H9 (cell line): ENCODE results near the gene POLR3C. TPM values are rescaled to one million over a fixed set of nuclear protein-coding genes. Genes with fewer than 3 reads are reported as not detected.

Source experiments
- DNase-seq: peaks from one replicate; pipeline ENCODE4 v3.0.0-alpha.2; 2017
- H2AFZ ChIP-seq: one replicate; pipeline ENCODE4 v1.6.1; 2013; ENCODE audit warnings: mild to moderate bottlenecking, low read length, control low read depth, moderate library complexity
- H2AK5ac ChIP-seq: 2 replicates; pipeline ENCODE4 v1.6.1; 2013; ENCODE audit warnings: low read length, control low read depth, mixed read lengths; ENCODE audit not compliant: insufficient read length
- H2BK120ac ChIP-seq: one replicate; pipeline ENCODE4 v1.6.1; 2013; ENCODE audit warnings: low read depth, mild to moderate bottlenecking, low read length, control low read depth, inconsistent platforms; ENCODE audit not compliant: poor library complexity, severe bottlenecking
- H2BK12ac ChIP-seq: 2 replicates; pipeline ENCODE4 v1.6.1; 2013; ENCODE audit warnings: low read length, control low read depth, mixed read lengths, low read depth; ENCODE audit not compliant: insufficient read length
- H2BK15ac ChIP-seq: 2 replicates; pipeline ENCODE4 v1.6.1; 2013; ENCODE audit warnings: low read depth, low read length, control low read depth
- H2BK20ac ChIP-seq: one replicate; pipeline ENCODE4 v1.6.1; 2013; ENCODE audit warnings: low read depth, mild to moderate bottlenecking, low read length, control low read depth, inconsistent platforms; ENCODE audit not compliant: poor library complexity, severe bottlenecking
- H2BK5ac ChIP-seq: 2 replicates; pipeline ENCODE4 v1.6.1; 2013; ENCODE audit warnings: low read length, control low read depth, mixed read lengths; ENCODE audit not compliant: insufficient read length
- H3K14ac ChIP-seq: 2 replicates; pipeline ENCODE4 v1.6.1; 2013; ENCODE audit warnings: low read length, control low read depth; ENCODE audit not compliant: insufficient read depth
- H3K18ac ChIP-seq: 2 replicates; pipeline ENCODE4 v1.6.1; 2013; ENCODE audit warnings: low read depth, mild to moderate bottlenecking, mixed read lengths, low read length, control low read depth; ENCODE audit not compliant: insufficient read length
- H3K23ac ChIP-seq: 2 replicates; pipeline ENCODE4 v1.6.1; 2013; ENCODE audit warnings: low read length, control low read depth, mixed read lengths, low read depth; ENCODE audit not compliant: insufficient read length
- H3K23me2 ChIP-seq: 2 replicates; pipeline ENCODE4 v1.6.1; 2013; ENCODE audit warnings: low read depth, mild to moderate bottlenecking, mixed read lengths, low read length, control low read depth; ENCODE audit not compliant: insufficient read length, poor library complexity, severe bottlenecking
- H3K27ac ChIP-seq: 2 replicates; pipeline ENCODE4 v1.5.1; 2013; ENCODE audit warnings: low read length, control low read depth, mixed read lengths, low read depth; ENCODE audit not compliant: insufficient read length
- H3K27me3 ChIP-seq: 2 replicates; pipeline ENCODE4 v1.6.1; 2013; ENCODE audit warnings: low read length, control low read depth, inconsistent platforms; ENCODE audit not compliant: insufficient read depth
- H3K4ac ChIP-seq: 2 replicates; pipeline ENCODE4 v1.6.1; 2013; ENCODE audit warnings: low read depth, mild to moderate bottlenecking, control low read depth, inconsistent platforms, low read length, moderate library complexity
- H3K4me1 ChIP-seq: 2 replicates; pipeline ENCODE4 v1.6.1; 2013; ENCODE audit warnings: low read length, control low read depth, inconsistent platforms; ENCODE audit not compliant: insufficient read depth
- H3K4me2 ChIP-seq: 2 replicates; pipeline ENCODE4 v1.6.1; 2013; ENCODE audit warnings: low read length, control low read depth, mixed read lengths; ENCODE audit not compliant: insufficient read length, insufficient read depth
- H3K56ac ChIP-seq: 2 replicates; pipeline ENCODE4 v1.6.1; 2013; ENCODE audit warnings: low read depth, mild to moderate bottlenecking, mixed read lengths, low read length, control low read depth; ENCODE audit not compliant: insufficient read length
- H3K79me1 ChIP-seq: 2 replicates; pipeline ENCODE4 v1.6.1; 2013; ENCODE audit warnings: low read depth, mild to moderate bottlenecking, moderate library complexity, low read length, control low read depth, inconsistent platforms; ENCODE audit not compliant: insufficient read depth, poor library complexity, severe bottlenecking
- H3K79me2 ChIP-seq: 2 replicates; pipeline ENCODE4 v1.6.1; 2013; ENCODE audit warnings: low read length, control low read depth, inconsistent platforms; ENCODE audit not compliant: insufficient read depth
- H3K9ac ChIP-seq: 2 replicates; pipeline ENCODE4 v1.6.1; 2013; ENCODE audit warnings: low read length, control low read depth, mixed read lengths; ENCODE audit not compliant: insufficient read length; ENCODE audit errors: extremely low read depth
- H3K9me3 ChIP-seq: one replicate; pipeline ENCODE4 v1.6.1; 2013; ENCODE audit warnings: low read depth, low read length, inconsistent platforms; ENCODE audit not compliant: control insufficient read depth
- H3T11ph ChIP-seq: one replicate; pipeline ENCODE4 v1.6.1; 2013; ENCODE audit warnings: mild to moderate bottlenecking, low read length, control low read depth, inconsistent platforms
- H4K20me1 ChIP-seq: one replicate; pipeline ENCODE4 v1.6.1; 2013; ENCODE audit not compliant: control insufficient read depth, insufficient read length, insufficient read depth
- H4K5ac ChIP-seq: 2 replicates; pipeline ENCODE4 v1.6.1; 2013; ENCODE audit warnings: low read depth, mild to moderate bottlenecking, mixed read lengths, low read length, control low read depth; ENCODE audit not compliant: insufficient read length
- H4K8ac ChIP-seq: replicated peaks from 2 replicates; pipeline ENCODE4 v1.6.1; 2013; ENCODE audit warnings: low read length, control low read depth, mixed read lengths, low read depth; ENCODE audit not compliant: insufficient read length
- H4K91ac ChIP-seq: 2 replicates; pipeline ENCODE4 v1.6.1; 2013; ENCODE audit warnings: low read depth, mild to moderate bottlenecking, moderate library complexity, mixed read lengths, low read length, control low read depth; ENCODE audit not compliant: insufficient read length
- H3K27ac Mint-ChIP-seq, 3 experiments: 2 replicates in 2 of 3; 3 replicates in 1 of 3; pipeline ENCODE4 v1.8.0; 2020 to 2021; ENCODE audit warnings: mixed read lengths in 3 of 3, mild to moderate bottlenecking in 1 of 3, moderate library complexity in 1 of 3
- H3K27me3 Mint-ChIP-seq: 2 replicates; pipeline ENCODE4 v1.8.0; 2021; ENCODE audit warnings: low read depth, mild to moderate bottlenecking, moderate library complexity, mixed read lengths
- H3K36me3 Mint-ChIP-seq, 3 experiments: 2 replicates in 2 of 3; 3 replicates in 1 of 3; pipeline ENCODE4 v1.8.0; 2020 to 2021; ENCODE audit warnings: low read depth in 3 of 3, mixed read lengths in 3 of 3; ENCODE audit not compliant: insufficient read depth in 1 of 3
- H3K4me1 Mint-ChIP-seq, 2 experiments: 2 replicates each; pipeline ENCODE4 v1.8.0; 2020; ENCODE audit warnings: mixed read lengths in 2 of 2
- H3K4me3 Mint-ChIP-seq, 2 experiments: 2 replicates in 1 of 2; 3 replicates in 1 of 2; pipeline ENCODE4 v1.8.0; 2020 to 2021; ENCODE audit warnings: mild to moderate bottlenecking in 2 of 2, mixed read lengths in 2 of 2, moderate library complexity in 1 of 2
- H3K9me3 Mint-ChIP-seq, 2 experiments: 2 replicates in 1 of 2; 3 replicates in 1 of 2; pipeline ENCODE4 v1.8.0; 2020; ENCODE audit warnings: mild to moderate bottlenecking in 2 of 2, mixed read lengths in 2 of 2, moderate library complexity in 1 of 2
- WGBS: extraction: QIAGEN DNeasy Blood & Tissue Kit; methylation state at CpG from one replicate; pipeline ENCODE4 v1.1.7; 2013; ENCODE audit warnings: missing lambda C conversion rate, low lambda C conversion rate, mixed read lengths; ENCODE audit not compliant: insufficient read length; ENCODE audit errors: extremely low coverage; 5-methylcytosine and 5-hydroxymethylcytosine counted together
- total RNA-seq: library from RNA; stranded (reverse); gene quantifications from 2 replicates; pipeline ENCODE4 v1.2.1, GENCODE V29; 2021
- TF ChIP-seq, protein P1 (sequence below): fragments of 200-600 bp; sonication (generic); conservative IDR thresholded peaks from 3 replicates; pipeline ENCODE4 v1.8.0; 2021; ENCODE audit warnings: antibody characterized with exemption, mild to moderate bottlenecking

POLR3C gene
- total RNA-seq, 1 experiment from 2014 or later = 37.2 TPM

DNA sequence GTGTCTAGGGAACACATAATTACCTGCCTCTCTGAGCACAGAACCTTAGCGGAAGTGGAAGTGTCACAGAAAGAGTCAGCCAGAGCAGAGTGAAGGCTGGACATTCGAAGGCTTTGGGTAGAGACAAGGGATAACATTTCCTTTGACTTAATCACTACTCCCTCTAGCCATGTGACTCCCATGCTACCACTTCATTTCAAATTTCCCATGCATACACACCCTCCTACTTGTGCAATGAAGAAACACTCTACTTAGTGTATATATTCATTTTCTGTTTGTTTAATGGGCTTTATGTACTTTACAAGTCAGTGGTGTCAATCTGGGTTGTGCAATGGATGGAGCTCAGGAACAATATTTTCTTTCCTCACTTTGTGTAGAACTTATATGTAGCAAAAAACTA, 54.7 kb downstream of the POLR3C start:
- H3K4me3 Mint-ChIP-seq = no peak overlapping the region
- Histone ChIP-seq H4K8ac (no peak overlapping the region), H3K4me2 (no peak overlapping the region), H3K79me2 (no peaks in the 10 kb centered on the region), H2BK120ac (no peak overlapping the region), H3K27me3 (no peaks in the 10 kb centered on the region; the same call in 1 of the 2 replicates), H2BK20ac (no peak overlapping the region), H3K9me3 (no peaks in the 10 kb centered on the region), H2BK5ac (no peak overlapping the region), H3K9ac (no peak overlapping the region), H2BK12ac (no peak overlapping the region), H3K56ac (no peak overlapping the region), H3K4me1 (peaks cover 7% of the 10 kb centered on the region; the same call in 1 of the 2 replicates), H3K23ac (no peak overlapping the region), H3K79me1 (no peaks in the 10 kb centered on the region), H3K4ac (no peak overlapping the region), H3K14ac (no peak overlapping the region), H4K20me1 (no peaks in the 10 kb centered on the region), H3K27ac (no peak overlapping the region), H2AFZ (no peak overlapping the region), H4K5ac (no peak overlapping the region), H4K91ac (no peak overlapping the region), H3K18ac (no peak overlapping the region), H3T11ph (no peak overlapping the region), H2AK5ac (no peak overlapping the region), H3K23me2 (no peaks in the 10 kb centered on the region), H2BK15ac (no peak overlapping the region)
- H3K4me1 Mint-ChIP-seq = peaks cover 31 to 34% of the 10 kb centered on the region in 2 experiments
- no peaks in the 10 kb centered on the region for H3K36me3 Mint-ChIP-seq
- H3K27me3 Mint-ChIP-seq = peaks cover 42% of the 10 kb centered on the region
- TF ChIP-seq, protein P1, sequence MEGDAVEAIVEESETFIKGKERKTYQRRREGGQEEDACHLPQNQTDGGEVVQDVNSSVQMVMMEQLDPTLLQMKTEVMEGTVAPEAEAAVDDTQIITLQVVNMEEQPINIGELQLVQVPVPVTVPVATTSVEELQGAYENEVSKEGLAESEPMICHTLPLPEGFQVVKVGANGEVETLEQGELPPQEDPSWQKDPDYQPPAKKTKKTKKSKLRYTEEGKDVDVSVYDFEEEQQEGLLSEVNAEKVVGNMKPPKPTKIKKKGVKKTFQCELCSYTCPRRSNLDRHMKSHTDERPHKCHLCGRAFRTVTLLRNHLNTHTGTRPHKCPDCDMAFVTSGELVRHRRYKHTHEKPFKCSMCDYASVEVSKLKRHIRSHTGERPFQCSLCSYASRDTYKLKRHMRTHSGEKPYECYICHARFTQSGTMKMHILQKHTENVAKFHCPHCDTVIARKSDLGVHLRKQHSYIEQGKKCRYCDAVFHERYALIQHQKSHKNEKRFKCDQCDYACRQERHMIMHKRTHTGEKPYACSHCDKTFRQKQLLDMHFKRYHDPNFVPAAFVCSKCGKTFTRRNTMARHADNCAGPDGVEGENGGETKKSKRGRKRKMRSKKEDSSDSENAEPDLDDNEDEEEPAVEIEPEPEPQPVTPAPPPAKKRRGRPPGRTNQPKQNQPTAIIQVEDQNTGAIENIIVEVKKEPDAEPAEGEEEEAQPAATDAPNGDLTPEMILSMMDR = no peak
- DNase-seq = no peak
- no CpG with 5 or more reads among the region's 2 CpGs for WGBS
- no peaks in the 10 kb centered on the region for H3K9me3 Mint-ChIP-seq
- no peak overlapping the region; a peak in 1 of 7 replicates for H3K27ac Mint-ChIP-seq
